SJCRH30 (cell line): ENCODE measurements around the gene CXCR3. TPM values are rescaled to one million over a fixed set of nuclear protein-coding genes. Genes with fewer than 3 reads are reported as not detected.
"Not testable (repeated sequence)": the region's sequence is repeated elsewhere in the genome, so short reads cannot be mapped to it uniquely, and the experiment has no call there.

ENCODE experiments used
- DNase-seq, 2 experiments: peaks; one replicate each; pipeline ENCODE4 v3.0.0-alpha.2; 2015 to 2020
- H3K27ac ChIP-seq: fragments of 250-450 bp; sonication (Bioruptor Pico); 2 replicates; pipeline ENCODE4 v1.5.1; 2020; ENCODE audit warnings: mild to moderate bottlenecking, moderate library complexity
- H3K27me3 ChIP-seq: fragments of 250-450 bp; sonication (Bioruptor Pico); 2 replicates; pipeline ENCODE4 v1.5.1; 2020; ENCODE audit warnings: mild to moderate bottlenecking, moderate library complexity
- H3K36me3 ChIP-seq: fragments of 250-450 bp; sonication (Bioruptor Pico); 2 replicates; pipeline ENCODE4 v1.5.1; 2020; ENCODE audit warnings: mild to moderate bottlenecking, moderate library complexity
- H3K4me1 ChIP-seq: fragments of 250-450 bp; sonication (Bioruptor Pico); 2 replicates; pipeline ENCODE4 v1.5.1; 2020; ENCODE audit warnings: mild to moderate bottlenecking, moderate library complexity
- H3K4me3 ChIP-seq: fragments of 250-450 bp; sonication (Bioruptor Pico); 2 replicates; pipeline ENCODE4 v1.5.1; 2020; ENCODE audit warnings: mild to moderate bottlenecking, moderate library complexity
- H3K9me3 ChIP-seq: fragments of 250-450 bp; sonication (Bioruptor Pico); replicated peaks from 2 replicates; pipeline ENCODE4 v1.5.1; 2020; ENCODE audit warnings: mild to moderate bottlenecking, moderate library complexity
- total RNA-seq: library from RNA; depleted of rRNA; stranded (reverse); fragments of >200 nt; shearing (Covaris generic); gene quantifications from 2 replicates; pipeline ENCODE4 v1.2.3, GENCODE V29; 2014

CXCR3 gene
- total RNA-seq, 1 experiment from 2014 or later, result not detected

DNA sequence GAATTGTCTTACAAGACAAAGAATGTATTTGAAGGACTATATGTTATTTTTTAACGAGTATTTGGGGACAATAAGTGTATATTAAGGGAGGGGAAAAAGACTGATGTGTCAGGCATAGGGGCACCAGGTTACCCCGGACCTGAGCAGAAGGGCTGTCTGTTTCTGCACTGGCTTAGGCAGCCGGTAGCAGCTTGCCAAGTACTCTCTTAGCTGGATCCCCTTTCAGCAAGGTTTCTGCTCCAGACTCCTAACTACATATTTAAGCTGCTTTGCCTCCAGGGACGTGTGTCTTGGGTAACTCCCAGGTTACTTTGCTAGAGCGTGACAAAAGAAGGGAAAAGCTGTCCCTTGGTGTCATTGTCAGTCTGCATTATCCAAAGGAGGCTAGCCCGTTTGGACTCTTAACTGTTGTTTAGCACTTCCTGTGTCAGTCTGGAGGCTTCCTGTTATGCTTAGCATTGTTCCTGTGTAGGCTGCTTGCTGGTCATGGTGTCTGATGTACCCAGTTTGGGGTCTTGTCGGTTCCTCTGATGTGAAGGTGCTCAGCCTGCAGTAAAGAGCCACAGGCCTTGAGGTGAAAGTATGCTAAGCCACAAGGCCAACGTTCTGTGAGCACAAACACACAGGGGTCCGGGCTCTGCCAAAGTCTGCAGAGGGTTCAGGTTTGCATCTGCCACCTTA lies 11.6 kb downstream of the CXCR3 start:
- Histone ChIP-seq H3K36me3 (peaks cover 6% of the 10 kb centered on the region; the same call in 1 of the 2 replicates), H3K27me3 (no peaks in the 10 kb centered on the region), H3K4me3 (no peak overlapping the region), H3K4me1 (no peaks in the 10 kb centered on the region), H3K9me3 (no peaks in the 10 kb centered on the region), H3K27ac (no peak overlapping the region)
- no peak for DNase-seq

DNA sequence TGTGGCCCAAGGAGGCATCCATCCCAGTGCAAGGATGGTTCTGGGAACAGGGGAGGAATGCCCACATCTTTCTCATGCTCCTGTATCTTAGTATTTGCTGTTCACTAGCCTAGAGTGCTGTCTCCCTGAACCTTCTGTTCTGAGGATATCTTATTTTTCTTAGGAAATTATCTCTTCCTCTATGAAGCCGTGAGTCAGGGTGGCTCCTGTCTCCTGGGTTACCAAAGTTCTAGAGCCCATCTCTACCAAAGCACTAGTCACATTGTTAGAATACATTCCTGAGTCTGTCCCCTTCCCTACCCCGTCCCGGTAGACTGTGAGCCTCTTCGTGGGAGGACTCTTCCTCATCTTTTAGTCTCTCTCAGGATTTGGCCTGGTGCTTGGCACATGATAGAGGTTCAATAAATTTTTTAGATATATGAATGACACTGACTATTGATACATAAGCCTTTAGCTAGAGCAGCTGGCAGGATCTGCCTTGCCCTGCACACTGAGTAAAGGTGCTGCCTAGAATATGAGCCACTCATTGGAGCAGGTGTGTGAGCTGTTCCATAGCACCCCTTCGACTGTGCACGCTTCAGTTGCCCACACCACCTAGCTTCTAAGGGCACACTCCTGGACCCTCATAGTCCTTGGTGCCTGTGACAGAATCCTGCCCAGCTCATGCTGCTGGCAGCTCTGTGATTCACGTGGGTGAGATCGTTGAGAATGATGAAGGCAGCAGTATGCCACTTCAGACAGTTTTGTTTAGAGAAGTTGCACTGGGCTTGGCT lies 13.3 kb downstream of the CXCR3 start:
- H3K9me3 ChIP-seq, result no peaks in the 10 kb centered on the region
- H3K27ac ChIP-seq, result no peak overlapping the region
- no peak overlapping the region for H3K4me3 ChIP-seq
- H3K4me1 ChIP-seq, result no peaks in the 10 kb centered on the region
- H3K36me3 ChIP-seq, result peaks cover 6% of the 10 kb centered on the region; the same call in 1 of the 2 replicates
- no peak for DNase-seq
- no peaks in the 10 kb centered on the region for H3K27me3 ChIP-seq

DNA sequence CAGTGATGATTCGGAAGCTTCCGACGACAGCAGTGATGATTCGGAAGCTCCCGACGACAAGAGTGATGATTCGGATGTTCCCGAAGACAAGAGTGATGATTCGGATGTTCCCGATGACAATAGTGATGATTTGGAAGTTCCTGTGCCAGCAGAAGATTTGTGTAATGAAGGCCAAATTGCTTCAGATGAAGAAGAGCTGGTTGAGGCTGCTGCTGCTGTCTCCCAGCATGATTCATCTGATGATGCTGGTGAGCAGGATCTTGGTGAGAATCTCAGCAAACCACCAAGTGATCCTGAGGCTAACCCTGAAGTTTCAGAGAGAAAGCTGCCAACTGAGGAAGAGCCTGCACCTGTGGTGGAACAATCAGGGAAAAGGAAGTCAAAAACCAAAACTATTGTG lies 14.2 kb downstream of the CXCR3 start:
- Histone ChIP-seq H3K4me3 (no peak overlapping the region), H3K27ac (no peak overlapping the region), H3K4me1 (no peaks in the 10 kb centered on the region), H3K9me3 (no peaks in the 10 kb centered on the region), H3K36me3 (peaks cover 3% of the 10 kb centered on the region; the same call in 1 of the 2 replicates), H3K27me3 (no peaks in the 10 kb centered on the region)
- no peak for DNase-seq

DNA sequence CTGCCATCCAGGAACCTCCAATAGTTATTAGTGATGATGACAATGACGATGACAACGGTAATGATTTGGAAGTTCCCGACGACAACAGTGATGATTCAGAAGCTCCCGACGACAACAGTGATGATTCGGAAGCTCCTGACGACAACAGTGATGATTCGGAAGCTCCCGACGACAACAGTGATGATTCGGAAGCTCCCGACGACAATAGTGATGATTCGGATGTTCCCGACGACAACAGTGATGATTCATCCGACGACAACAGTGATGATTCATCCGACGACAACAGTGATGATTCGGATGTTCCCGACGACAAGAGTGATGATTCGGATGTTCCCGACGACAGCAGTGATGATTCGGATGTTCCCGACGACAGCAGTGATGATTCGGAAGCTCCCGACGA lies 14.7 kb downstream of the CXCR3 start:
- no peaks in the 10 kb centered on the region for H3K27me3 ChIP-seq
- no peaks in the 10 kb centered on the region for H3K36me3 ChIP-seq
- H3K4me3 ChIP-seq, result no peak overlapping the region
- no peaks in the 10 kb centered on the region for H3K4me1 ChIP-seq
- DNase-seq, result no peak
- H3K9me3 ChIP-seq, result no peaks in the 10 kb centered on the region
- no peak overlapping the region for H3K27ac ChIP-seq

DNA sequence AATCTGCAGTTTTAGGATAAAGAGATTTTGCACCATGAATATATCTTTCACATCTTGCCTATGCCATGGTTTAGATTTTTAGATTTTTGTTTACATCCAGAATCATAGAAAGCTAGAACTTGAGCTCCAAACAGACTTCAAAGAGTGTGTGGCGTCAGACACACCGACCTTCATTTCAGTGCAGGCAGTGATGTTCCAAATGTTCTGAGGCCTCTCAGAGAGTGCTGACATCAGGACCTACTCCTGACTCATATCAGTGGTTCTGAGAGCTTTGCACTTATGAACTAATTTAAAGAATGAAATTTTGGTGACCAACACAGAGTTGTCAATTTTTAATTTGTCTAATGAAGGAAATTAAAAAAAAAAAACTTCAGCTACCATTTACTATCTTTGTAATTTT lies 18.3 kb downstream of the CXCR3 start:
- no peaks in the 10 kb centered on the region for H3K27me3 ChIP-seq
- no peaks in the 10 kb centered on the region for H3K36me3 ChIP-seq
- H3K27ac ChIP-seq, result no peak overlapping the region
- DNase-seq, result no peak
- H3K4me3 ChIP-seq, result no peak overlapping the region
- H3K4me1 ChIP-seq, result no peaks in the 10 kb centered on the region
- no peaks in the 10 kb centered on the region for H3K9me3 ChIP-seq

DNA sequence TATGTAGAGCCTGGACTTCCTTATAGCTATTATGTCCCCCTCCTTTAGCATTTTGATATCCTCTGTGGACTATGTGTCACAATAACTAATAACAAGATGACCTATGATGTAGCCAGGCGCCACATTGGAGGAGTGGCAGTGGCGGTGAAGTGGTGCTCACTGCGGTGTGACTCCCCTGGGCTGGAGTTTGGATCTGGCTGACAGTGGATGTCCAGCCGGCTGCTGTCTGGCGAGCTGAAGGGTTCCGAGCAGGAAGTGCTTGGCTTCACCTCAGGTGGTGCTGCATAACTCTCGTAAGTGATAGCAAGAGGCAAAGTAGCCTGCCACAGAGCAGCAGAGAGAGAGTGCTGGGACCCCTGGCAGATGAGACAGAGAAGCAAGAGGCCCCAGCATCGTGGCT lies 25.1 kb downstream of the CXCR3 start:
- H3K4me3 ChIP-seq, H3K27ac ChIP-seq, H3K4me1 ChIP-seq, H3K36me3 ChIP-seq, H3K9me3 ChIP-seq, DNase-seq, H3K27me3 ChIP-seq: not testable (repeated sequence)

DNA sequence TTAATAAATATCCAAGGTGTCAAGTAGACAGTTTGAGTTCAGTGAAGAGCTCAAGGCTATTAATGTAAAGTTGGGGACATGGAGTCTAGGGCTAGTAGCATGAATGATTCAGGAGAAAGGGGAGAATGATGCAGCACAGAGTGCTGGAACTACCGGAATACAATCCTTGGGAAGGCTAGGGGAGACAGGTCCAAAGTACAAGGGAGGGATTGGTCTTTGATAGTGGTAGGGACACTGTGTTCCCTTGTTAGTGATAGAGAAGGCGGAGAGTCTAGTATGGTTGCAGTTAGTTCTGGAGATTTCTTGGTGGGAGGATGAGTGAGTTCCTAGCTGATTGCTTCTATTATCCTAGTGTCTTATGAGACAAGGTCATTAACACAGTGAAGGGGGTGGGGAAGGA lies 31.4 kb downstream of the CXCR3 start:
- H3K27me3 ChIP-seq, result no peaks in the 10 kb centered on the region
- H3K36me3 ChIP-seq, result peaks cover 8% of the 10 kb centered on the region; the same call in 1 of the 2 replicates
- no peaks in the 10 kb centered on the region for H3K9me3 ChIP-seq
- no peak overlapping the region for H3K27ac ChIP-seq
- no peak overlapping the region for H3K4me3 ChIP-seq
- H3K4me1 ChIP-seq, result no peaks in the 10 kb centered on the region
- DNase-seq, result no peak

DNA sequence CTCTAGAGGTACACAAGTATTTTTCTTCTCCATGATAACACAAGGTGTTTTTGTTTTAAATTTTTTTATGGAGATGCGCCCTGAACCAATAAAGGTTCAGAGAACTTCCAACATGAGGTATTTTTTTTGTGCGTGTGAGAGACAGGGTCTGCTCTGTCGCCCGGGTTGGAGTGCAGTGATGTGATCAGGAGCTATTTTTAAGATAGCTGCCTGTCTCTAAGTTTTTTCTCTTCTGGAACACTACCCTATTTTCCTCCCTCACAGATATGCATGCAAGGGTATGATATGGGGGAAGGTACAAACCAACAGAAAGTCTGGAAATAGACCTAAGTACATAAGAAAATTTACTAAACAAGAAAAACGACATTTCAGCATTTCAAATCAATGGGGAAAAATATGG lies 37.1 kb downstream of the CXCR3 start:
- Histone ChIP-seq H3K9me3 (no peaks in the 10 kb centered on the region), H3K4me3 (no peak overlapping the region), H3K27me3 (no peaks in the 10 kb centered on the region), H3K4me1 (no peaks in the 10 kb centered on the region), H3K27ac (no peak overlapping the region), H3K36me3 (peaks cover 26% of the 10 kb centered on the region)
- DNase-seq, result no peak

DNA sequence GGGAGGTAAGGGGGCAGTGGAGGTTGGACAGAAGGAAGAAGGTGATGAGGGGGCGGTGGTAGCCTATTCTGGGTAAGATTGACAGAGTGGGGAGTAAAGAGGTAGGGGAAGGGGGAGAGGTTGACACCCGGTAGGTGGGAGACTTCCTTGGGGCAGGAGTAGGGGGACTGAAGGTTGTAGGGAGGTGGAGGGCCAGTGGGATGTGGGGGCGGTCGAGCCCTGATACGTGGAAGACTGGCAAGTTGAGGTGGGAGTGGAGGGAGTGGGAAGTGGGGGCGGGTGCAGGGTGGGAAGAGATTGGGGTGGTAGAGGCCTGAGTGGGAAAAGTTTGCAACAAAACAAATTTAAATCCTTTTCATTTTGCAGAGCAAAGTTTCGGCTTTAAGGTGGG lies 38.3 kb downstream of the CXCR3 start:
- H3K4me3 ChIP-seq, result no peak overlapping the region
- no peaks in the 10 kb centered on the region for H3K4me1 ChIP-seq
- DNase-seq, result no peak
- H3K9me3 ChIP-seq, result no peaks in the 10 kb centered on the region
- H3K36me3 ChIP-seq, result peaks cover 37% of the 10 kb centered on the region
- no peaks in the 10 kb centered on the region for H3K27me3 ChIP-seq
- H3K27ac ChIP-seq, result no peak overlapping the region

DNA sequence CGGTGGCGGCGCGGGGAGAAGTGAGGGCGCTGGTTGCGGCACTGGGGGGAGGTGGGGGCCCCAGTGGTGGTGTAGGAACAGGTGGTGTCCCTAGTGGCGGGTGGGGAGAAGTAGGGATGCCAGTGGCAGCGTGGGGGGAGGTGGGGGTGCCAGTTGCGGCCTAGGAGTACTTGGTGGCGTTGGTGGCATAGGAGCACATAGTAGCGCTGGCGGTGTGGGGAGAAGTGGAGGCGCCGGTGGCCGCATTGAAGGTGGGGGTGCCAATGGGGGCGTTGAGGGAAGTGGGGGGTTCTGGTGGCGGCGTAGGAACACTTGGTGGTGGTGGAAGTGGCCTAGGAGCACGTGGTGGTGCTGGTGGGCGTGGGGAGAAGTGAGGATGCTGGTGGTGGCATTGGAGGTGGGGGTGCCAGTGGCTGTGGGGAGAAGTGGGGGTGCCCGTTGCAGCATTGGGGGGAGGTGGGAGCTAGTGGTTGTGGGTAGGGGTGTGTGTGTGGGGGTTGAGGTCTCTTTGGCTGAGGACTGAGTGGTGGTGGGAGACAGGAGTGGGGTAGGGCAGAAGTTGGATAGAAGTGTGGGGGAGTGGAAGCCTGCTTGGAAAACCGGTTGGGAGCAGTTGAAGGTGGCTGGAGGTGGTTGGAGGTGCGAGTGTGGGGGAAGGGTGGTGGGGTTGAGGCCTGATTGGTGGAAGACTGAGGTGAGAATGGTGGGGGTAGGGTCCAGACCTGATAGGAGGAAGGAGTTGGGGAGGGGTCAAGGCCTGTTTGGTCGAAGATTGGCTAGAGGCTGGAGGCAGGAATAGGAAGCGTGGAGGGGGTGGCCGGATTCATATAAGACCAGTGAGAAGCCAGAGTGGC lies 38.9 kb downstream of the CXCR3 start:
- Histone ChIP-seq H3K27ac (no peak overlapping the region), H3K9me3 (no peaks in the 10 kb centered on the region), H3K4me3 (no peak overlapping the region), H3K4me1 (no peaks in the 10 kb centered on the region), H3K27me3 (no peaks in the 10 kb centered on the region), H3K36me3 (peaks cover 43% of the 10 kb centered on the region)
- DNase-seq, result no peak

DNA sequence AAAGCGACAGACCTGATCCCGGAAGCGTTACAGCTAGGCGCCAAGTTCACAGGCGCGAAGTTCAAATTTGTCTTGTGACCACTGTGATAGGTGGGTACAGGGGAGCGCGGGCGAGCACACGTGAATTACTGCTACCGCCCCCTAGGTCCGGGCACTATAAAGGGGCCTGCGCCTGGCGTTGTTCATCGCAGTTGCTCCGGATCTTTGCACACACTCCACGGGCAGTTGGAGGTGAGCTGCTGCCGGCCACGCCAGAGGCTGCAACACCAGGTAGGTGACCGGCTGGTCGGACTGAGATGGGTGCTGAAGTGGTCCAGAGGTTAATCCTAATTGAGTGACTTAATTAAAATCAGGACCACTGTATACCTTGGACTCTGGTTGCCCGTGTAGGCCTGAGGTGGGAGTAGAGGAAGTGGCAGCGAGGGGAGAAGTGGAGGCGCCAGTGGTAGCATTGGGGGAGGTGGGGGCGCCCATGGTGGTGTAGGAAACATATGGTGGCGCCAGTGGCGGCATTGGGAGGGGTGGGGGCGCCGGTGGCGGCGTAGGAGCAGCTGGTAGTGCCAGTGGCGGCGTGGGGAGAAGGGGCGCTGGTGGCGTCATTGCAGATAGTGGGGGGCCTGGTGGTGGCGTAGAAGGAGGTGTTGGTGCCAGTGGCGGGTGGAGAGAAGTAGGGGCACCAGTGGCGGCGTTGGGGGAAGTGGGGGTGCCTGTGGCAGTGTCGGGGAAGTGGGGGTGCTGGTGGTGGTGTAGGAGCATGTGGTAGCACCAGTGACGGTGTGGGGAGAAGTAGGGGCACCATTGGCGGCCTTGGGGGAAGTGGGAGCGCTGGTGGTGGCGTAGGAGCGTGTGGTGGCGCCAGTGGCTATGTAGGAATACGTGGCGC lies 39.8 kb downstream of the CXCR3 start, which contains the start of gene GCNA:
GCNA (plus strand) TSS at position 185 of the 883 bp plus-strand sequence. CDS start 2,385 bp downstream, outside the sequence.
- no peaks in the 10 kb centered on the region for H3K4me1 ChIP-seq

DNA sequence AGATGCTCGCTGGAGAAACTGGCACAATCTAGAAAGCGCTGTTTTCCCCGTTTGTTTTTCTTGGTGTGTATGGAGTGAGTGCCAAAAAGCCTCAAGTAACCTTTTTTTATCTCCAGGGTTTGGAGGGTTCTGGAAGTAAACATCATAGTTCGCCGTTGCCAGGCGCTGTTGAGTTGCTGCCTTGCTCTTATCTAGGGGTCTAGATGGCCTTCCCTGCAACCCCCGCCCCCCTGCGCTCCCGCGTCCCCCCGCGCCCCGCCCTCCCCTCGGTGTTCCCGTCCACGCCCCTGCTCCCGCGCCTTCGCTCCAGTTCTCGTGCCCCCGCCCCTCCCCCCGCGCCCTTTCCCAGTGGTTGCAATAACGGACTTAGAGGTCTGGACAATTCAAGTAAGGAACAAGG lies 40.6 kb downstream of the CXCR3 start:
- H3K27ac ChIP-seq, result no peak overlapping the region
- no peaks in the 10 kb centered on the region for H3K4me1 ChIP-seq
- no peak overlapping the region for H3K4me3 ChIP-seq
- no peaks in the 10 kb centered on the region for H3K27me3 ChIP-seq
- H3K9me3 ChIP-seq, result no peaks in the 10 kb centered on the region
- DNase-seq, result no peak
- H3K36me3 ChIP-seq, result peaks cover 56% of the 10 kb centered on the region

More for the DNA sequence above, 39.8 kb downstream of the CXCR3 start, which contains the start of gene GCNA:
- no peak for DNase-seq
- no peaks in the 10 kb centered on the region for H3K27me3 ChIP-seq
- no peak within 1 kb of the TSS for H3K4me3 ChIP-seq
- H3K27ac ChIP-seq, result no peak within 1 kb of the TSS
- H3K9me3 ChIP-seq, result no peaks in the 10 kb centered on the region
- peaks cover 52% of the 10 kb centered on the region for H3K36me3 ChIP-seq

DNA sequence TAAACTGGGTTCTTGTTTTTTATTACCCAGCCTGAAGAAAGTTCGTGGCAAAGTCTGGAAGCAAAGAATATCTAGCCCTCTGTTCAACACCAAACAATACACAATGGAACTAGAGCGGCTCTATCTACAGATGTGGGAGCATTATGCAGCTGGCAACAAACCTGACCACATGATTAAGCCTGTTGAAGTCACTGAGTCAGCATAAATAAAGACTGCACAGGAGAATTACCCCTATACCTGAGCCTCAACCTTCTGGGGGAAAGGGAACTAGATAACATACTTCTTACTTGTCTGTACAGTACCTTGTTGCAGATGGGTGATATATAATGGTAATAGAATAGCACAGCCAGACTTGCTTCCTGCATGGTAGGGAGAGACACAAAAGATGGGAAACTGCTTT lies 44.7 kb downstream of the CXCR3 start:
- Histone ChIP-seq H3K4me1 (no peaks in the 10 kb centered on the region), H3K27me3 (no peaks in the 10 kb centered on the region), H3K4me3 (no peak overlapping the region), H3K36me3 (peaks cover 78% of the 10 kb centered on the region), H3K27ac (no peak overlapping the region), H3K9me3 (no peaks in the 10 kb centered on the region)
- no peak for DNase-seq

DNA sequence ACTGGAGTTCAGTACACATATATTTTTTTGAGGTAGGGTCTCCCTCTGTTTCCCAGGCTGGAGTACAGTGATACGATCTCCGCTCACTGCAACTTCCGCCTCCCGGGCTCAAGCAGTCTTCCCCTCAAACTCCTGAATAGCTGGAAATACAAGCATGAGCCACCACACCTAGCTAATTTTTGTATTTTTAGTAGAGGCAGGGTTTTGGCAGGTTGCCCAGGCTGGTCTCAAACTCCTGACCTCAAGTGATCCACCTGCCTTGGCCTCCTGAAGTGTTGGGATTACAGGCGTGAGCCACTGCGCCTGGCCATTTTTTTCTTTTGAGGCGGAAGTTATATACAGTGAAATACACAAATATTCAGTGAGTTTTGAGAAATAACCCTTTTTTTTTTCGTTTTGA lies 46.9 kb downstream of the CXCR3 start:
- H3K9me3 ChIP-seq, H3K27ac ChIP-seq, H3K4me1 ChIP-seq, H3K27me3 ChIP-seq, H3K4me3 ChIP-seq, DNase-seq: not testable (repeated sequence)
- H3K36me3 ChIP-seq, result peaks cover 85% of the 10 kb centered on the region
